Activated T-helper 1 cell treated with anti-CD3 and anti-CD28 coated beads, Interleukin-2, amount 50 U/mL, for 16 hours (primary cell): ENCODE measurements around the gene SORCS3.
"Not testable (repeated sequence)": the region's sequence is repeated elsewhere in the genome, so short reads cannot be mapped to it uniquely, and the experiment has no call there.

Experiments
- DNase-seq, 2 donors: peaks; one replicate each; pipeline ENCODE4 v3.0.0-alpha.2; 2020; ENCODE audit warnings: low read depth in 1 of 2, low spot score in 1 of 2

SORCS3 gene

DNA sequence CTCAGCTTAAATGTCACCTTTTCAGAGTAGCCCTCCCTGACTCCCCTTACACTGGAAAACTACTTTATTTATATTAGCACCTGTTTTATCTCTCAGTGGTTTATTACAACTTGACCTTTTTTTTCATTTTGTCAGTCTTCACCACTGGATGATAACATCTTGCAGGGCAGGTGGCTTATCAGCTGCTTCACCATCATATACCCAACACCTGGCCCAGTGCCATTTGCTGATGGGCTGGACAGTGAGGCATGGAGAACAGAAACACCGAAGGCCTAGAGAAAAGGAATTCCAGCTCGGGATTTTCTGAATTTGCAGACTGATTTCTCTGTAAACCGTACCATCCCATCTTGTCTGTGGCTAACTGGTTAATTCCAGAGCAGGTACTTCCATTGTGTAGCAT, 48.5 kb downstream of the SORCS3 start:
- DNase-seq, result no peak

DNA sequence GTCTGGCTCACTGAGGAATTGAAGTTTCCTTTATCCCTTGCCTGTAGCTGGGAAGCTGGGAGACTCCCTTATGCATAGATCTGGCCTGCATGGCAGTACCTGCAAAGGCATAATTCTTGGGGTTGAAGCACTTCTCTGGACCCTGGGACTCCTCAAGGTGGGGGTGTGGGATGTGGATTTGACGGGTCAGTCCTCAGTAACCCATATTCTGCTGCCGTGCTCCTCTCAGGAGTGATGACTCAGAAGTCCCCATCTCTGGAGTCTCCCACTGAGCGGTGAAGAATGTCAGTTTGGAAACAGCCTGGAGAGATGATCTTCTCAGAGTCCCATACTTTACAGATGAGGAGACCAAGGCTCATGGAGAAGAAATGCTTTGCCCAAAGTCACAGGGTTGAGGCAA, 49.0 kb downstream of the SORCS3 start:
- no peak for DNase-seq

DNA sequence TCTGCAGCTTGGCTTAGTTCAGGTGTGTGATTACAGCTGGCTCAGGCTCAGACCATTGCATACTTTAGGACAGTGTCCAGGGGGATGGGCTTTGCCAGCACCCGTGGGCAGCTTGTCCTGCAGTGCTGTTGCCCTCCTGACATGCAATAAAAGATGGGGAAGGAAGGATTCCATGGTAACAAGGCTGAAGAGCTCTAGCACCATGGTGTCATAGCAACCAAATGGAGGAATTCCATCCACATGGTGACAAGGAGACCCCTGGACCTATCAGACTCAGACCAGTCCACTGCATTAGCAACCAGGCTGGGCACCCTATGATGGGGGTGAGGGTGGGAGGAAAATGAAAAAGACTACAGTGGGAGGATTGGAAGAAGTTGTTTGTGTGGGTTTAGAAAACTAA, 49.9 kb downstream of the SORCS3 start:
- DNase-seq, result no peak

DNA sequence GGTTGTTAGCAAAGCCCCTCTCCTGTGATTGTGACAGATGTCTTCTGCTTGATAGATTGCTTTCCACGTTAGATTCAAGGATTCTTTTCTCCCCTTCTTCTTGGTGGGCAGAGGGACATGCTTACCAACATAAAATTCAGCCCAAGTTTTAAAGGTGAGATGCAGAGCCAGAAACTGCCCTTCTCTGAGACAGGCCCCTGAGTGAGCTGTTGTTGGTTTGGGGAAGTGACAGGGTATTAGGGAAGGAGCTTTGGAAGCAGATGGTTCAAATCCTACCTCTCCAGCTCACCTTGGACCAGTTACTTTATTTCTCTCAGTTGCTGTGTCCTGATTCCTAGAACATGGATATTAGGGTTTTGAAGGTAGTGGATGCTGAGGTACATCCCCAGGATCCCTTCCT, 53.0 kb downstream of the SORCS3 start:
- DNase-seq, result no peak

DNA sequence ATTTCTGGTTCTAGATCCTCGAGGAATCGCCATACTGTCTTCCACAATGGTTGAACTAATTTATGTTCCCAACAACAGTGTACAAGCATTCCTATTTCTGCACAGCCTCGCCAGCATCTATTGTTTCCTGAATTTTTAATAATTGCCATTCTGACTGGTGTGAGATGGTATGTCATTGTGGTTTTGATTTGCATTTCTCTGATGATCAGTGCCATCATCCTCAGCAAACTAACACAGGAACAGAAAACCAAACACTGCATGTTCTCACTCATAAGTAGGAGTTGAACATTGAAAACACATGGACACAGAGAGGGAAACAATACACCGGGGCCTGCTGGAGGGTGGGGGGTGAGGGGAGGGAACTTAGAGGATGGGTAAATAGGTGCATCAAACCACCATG, 62.2 kb downstream of the SORCS3 start:
- not testable (repeated sequence) for DNase-seq

DNA sequence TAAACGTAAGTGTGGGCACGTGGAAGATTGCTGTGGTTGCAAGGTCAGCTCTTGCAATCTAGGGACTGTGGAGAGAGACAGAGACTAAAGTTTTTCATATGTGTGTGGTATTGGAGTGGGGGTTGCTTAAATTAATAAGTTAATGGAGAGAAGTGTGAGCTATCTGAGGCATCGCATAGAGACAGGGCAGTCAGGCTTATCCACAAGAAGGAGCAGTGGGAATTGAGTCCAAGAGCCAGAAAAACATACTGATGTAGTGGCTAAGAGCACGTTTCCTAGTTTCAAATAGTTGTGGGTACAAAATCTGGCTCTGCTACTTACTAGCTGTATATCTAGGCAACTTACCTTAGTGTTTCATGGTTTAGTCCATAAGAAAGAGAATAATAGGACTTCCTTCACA, 65.8 kb downstream of the SORCS3 start:
- no peak for DNase-seq

DNA sequence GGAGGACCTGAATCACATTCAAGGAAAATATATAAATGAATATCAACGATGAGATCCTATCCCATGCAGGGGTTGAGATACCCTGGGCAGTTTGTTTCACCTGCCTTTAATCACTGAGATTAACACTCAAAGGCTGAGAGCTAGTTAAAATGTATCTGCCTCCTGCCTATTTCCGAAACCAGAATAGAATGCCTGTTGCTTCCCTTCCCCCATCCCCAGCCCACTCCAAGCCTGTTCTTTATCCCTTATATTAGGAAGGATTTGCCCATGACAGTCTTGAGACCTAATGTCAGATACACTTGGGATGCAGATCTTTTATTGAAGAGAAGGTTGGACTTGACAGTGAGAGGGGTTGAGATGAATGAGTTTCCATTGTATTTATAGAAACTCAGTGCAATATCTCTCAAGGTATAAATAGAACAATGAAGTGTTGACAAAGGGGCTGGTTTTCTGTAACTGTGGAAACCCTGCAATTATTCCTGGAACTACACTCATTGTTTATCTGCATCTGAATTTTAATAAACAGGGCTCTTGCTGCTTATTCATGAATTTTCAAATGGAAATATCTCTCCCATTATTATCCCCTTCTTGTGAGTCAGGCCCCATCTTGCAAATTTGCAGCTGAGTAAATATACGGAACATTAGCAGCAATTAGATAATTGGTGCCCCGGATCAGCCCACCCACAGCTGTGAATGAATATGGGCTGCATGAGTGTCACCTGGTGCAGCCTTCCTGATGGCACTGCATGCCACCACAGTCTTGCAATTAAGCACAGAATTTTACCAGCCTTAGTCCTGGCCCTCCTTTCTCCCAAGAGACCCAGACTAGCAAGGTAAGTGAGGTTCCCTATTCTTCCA, 66.7 kb downstream of the SORCS3 start:
- DNase-seq, result no peak

DNA sequence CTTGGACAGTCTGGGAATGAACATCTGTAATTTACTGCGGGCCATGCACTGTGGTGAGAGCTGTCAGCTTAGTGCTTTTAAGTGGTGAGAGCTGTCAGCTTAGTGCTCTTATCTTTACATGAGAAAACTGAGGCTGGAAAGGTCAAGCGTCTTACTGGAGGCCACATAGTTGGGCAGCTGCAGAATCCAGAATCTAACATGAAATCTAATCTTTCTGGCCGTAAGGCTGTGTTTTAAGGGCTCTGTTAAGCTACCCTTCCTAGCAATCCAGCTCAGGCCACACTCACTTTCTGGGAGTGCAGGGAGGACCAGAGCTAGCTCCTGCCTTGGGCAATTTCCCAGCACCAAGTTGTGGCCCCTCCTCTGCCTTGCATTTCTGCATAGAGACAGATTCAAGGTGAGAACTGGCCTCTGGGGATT, 70.2 kb downstream of the SORCS3 start:
- no peak for DNase-seq

DNA sequence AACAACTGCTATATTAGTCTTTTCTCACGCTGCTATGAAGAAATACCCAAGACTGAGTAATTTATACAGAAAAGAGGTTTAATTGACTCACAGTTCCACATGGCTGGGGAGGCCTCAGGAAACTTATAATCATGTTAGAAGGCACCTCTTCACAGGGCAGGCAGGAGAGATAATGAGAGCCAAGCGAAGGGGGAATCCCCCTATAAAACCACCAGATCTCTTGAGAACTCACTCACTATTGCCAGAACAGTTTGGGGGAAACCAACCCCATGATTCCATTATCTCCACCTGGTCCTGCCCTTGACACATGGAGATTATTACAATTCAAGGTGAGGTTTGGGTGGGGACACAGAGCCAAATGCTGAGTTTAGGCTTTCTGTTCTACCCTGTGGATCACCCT, 89.5 kb downstream of the SORCS3 start:
- not testable (repeated sequence) for DNase-seq

DNA sequence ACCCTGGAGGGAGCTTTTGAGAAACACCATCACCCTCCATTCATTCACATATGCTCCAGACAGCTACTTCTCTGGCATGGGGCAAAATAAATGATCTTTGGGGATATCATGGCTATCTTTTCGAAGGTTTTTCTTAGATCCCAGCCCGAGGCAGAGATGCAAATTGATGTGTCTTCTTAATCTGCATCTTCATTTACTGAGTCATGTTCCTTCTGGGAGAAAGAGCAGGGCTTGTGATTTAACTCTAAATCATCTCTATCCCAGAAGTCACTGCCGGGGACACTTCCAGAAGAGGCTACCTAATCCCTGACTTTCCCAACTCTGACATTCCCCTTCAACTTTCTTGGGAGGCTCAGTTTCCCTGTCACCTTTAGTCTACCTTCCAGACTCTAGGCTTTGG, 90.1 kb downstream of the SORCS3 start:
- no peak for DNase-seq

DNA sequence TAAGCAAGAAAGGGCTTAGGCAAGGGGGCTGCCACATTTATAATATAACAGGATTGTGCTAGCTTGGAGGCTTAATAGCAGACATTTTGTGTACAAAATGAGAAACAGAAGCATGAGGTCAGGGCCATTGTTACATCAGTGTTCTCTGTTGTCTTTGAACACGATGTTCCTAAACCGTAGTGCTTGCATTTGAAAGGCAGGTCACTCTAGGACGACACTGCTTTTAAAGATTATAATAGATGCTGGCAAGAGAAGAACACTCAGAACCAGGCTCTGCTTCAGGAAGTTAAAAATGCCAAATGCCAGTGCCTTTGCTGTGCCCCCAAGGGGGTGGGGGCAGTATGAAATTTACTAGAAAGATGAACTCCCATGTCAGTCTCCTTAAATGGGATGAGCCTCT, 91.1 kb downstream of the SORCS3 start:
- no peak for DNase-seq

DNA sequence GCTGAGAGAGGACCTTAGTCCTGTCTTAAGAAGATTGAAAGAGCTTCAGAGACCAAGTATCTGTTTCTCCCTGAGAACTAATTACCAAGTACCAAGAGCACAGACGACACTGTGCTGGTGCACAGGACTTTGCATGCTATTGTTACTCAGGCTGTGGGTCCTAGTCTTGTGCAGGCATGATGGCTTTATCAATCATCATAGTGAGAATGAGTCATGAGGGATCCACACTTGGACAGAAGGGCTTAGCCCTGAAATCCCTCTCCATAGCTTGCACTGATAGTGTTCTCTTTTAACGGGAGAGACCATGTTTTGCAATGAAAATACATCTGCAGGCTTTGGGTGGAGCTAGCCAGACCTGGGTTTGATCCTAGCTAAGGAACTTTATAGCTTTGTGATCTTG, 93.3 kb downstream of the SORCS3 start:
- DNase-seq, result no peak

DNA sequence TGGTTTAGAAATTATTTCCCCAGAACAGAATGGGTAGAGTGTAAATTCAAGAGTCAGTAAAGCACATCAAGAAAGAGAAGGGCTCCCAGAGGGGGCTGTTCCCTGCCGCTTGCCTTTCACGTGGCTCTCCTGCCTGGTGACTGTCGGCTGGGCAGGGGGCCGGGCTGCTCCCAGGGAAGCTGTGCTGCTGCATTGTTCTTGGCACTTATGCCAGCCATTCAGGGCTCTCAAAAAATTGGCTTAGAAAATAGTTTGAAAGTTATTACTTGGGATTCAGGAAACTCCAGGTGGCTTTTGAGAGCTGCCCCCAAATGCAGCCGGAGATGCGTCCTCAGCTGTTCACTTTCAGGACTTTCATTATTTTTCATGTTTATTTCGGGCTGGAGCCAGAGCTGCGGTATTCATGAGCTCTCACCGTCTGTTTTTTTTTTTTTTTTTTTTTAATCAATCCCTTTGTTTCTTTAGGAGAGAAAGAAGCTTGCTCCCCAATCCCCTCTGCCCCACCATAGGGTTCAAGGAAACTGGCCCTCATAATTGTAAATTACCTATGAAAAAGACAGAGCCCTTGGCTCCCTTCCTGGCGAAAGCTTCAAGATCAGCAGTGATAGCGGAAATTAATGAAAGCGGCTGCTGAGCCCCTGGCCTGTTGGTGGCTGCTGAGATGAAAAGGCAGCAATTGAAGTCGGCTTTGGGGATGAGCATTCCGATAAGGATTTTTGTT, 94.1 kb downstream of the SORCS3 start:
- no peak for DNase-seq

DNA sequence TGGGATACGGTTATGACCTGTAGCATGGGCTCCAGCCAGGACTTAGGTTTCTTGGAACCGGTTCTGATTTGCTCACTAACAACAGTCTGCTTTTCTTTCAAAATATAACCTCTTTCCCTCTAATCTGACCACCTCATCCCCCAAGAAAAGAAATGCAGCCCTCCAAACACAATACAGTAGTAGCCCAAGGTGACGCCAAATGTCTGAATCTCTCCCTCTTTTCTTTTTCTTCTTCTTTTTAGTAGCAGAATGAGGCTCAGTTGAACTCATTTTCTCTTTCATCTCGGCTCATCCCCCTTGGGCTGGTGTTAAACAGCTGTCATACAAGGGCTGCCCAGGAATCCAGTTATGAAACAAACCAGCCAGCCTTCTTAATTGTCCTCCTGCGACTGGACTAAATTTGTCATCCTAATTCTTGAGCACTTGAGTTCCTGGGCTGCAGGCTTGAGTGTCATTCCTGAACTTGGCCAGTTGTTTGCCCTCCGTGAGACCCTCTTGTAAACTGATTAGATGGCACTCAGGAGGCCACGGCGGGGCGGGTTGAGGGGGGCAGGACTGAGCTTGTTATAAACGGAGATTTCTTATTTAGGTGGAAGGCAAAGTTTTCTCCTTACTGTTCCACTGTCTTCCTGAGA, 94.8 kb downstream of the SORCS3 start:
- no peak for DNase-seq

DNA sequence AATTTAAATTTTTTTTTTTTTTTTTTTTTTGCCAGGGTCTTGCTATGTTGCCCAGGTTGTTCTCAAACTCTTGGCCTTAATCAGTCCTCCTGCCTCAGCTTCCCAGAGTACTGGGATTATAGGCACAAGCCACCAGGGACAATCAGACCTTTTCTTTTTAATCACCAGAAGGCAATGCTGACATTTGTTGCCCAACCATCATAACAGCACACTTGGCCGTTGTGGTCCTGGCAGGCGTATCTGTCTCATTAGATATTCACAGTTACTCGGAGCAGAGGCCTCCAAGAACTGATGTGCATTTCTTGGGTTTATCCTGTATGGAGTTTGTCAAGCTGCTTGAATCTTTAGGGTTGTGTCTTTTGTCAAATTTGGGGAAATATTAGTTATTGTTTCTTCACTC, 100.0 kb downstream of the SORCS3 start:
- DNase-seq, result no peak

DNA sequence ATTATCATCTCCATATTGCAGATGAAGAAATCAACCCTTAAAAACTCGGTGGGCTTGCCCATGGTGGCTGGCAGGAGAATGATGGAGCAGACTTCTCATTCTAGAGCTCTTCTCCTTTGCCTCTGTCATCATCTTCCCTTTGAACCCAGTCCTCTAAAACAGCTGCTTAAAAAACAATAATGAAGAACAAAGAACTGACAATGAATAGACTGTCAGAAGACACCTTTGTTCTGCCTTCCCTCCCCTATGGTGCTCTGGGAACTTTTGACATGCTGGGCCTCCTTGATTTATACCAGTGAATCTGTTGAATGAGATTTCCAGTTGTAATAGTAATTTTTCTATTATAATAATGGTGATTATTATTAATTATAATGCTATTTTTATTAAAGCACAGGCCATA, 103.0 kb downstream of the SORCS3 start:
- DNase-seq, result no peak

DNA sequence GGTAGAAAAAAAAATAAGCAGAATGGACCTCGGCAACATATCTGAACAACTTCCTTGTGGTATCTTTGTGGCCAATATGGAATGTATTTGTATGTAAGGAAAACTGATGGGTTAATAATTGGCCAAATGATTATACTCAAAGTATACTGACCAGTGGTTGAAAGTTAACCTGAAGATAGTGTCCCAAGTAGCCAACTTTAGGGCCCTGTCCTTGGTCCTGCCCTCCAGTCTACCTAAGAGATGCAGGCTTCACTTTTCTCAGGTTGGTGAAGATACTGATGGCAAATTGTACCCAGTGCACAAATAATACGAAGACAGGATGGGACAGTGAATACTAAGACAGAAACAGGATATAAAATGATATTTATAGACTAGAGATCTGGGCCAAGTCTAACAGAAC, 109.2 kb downstream of the SORCS3 start:
- no peak for DNase-seq

DNA sequence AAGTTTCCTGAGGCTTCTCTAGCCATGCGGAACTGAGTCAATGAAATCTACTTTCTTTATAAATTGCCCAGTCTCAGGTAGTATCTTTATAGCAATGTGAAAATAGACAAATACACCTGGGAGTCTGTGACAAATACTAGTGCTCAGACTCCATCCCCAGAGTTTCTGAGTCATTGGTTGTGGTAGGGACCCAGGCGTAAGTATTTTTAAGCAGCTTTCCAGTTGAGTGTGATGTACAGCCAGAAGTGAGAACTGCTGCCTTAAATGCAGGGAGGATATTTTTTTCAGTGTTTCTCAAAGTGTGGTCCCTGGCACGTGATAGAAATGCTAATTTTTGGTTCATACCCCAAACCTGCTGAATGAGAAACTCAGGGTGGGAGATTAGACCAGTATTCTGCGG, 121.7 kb downstream of the SORCS3 start:
- DNase-seq, result no peak

DNA sequence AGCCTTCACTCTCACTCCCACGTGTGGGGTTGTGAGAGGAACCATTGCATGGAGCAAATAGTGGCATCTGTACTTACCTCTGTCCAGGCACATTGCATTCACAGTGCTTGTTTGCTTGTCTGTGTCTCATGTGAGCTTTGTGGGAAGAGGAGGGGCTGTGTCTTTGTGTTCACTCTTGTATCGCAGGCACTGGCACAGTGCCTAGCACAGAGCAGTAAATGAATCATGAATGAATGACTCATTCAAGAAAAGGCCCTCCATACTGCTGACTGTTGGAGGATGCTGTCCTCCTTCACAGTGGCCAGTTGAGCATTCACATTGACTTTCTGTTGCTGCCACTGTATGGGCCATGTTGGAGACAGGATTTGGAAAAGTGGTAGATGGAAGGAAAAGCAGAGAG, 125.3 kb downstream of the SORCS3 start:
- DNase-seq, result no peak

DNA sequence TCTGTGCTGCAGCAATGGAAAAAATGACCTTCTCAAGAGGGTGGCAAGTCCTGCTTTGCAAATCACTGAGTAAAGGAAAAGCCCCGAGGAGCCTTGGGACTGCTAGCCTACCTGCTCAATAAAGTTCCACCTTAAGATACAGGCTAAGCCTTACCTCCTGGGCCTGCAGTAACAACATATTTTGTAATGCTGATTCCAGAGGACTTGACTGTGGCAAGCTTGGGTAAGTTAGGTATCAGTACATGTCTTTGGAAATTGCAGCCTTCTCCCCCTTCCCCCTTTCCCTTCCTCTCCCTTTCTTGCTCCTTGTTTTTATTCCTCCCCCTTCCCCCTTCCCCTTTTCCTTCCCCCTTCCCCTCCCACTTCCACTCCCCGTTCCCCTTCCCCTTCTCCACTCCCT, 126.2 kb downstream of the SORCS3 start:
- no peak for DNase-seq

DNA sequence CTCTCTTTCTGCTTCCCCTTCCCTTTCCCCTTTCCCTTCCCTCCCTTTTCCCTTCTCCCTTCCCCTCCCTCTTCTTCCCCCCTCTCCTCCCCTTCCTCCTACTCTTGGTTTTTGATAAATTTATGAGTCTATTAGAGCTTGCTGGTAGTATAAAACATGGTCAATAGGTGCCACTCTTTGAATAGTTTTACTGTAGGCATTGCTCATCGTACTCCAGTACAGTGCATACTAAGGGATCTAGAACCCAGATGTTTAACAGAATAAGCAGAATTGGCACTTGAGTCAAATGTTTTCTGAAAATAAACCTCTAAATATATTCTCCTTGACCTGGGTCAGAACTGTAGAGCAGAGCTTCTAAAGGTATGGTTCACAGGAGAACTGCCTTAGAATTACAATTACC, 126.7 kb downstream of the SORCS3 start:
- DNase-seq, result no peak

DNA sequence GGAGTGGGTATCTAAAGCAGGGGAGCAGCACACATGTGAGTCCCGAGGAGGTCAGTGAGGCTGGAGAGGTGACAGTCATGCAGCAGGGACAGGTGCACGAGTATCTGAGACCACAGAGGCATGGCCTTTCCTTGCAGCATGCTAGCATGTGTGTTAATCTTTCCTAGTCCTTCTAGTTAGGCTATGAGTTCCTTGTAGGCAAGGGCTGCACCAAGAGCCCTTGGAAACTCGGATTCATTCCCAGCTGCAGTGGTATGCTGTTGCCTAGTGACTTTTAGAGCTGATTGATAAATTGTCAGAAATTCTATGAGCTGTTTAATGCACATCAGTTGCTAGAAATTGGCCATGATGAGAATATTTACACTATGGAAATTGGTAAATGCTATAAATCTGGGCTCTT, 132.0 kb downstream of the SORCS3 start:
- DNase-seq, result no peak
